Measurements from ENCODE around the gene EPHA7. TPM values are rescaled to one million over a fixed set of nuclear protein-coding genes. Genes with fewer than 3 reads are reported as not detected.

The EPHA7 gene
- total RNA-seq, 1 experiment from 2014 or later: 9.5 TPM

GRCh38 chr6:93304505-93304904 is 114.9 kb downstream of the EPHA7 start:
- Histone ChIP-seq H3K9me3 (ENCODE audit: control insufficient read depth, low read depth, low read length) (no peaks in the 10 kb centered on the region), H3K23ac (ENCODE audit: insufficient read length, low read depth, low read length) (no peak overlapping the region), H3K4me2 (ENCODE audit: insufficient read depth, insufficient read length, low read length) (no peak overlapping the region), H4K5ac (ENCODE audit: insufficient read length, low read depth, low read length) (no peak overlapping the region), H2BK5ac (ENCODE audit: insufficient read length, low read length) (no peak overlapping the region), H3K56ac (ENCODE audit: insufficient read length, low read depth, low read length) (no peak overlapping the region), H3K27me3 (ENCODE audit: insufficient read depth, low read length) (no peaks in the 10 kb centered on the region), H4K91ac (ENCODE audit: insufficient read length, low read depth, low read length) (no peak overlapping the region), H3K4ac (ENCODE audit: low read depth, low read length) (no peak overlapping the region), H3T11ph (ENCODE audit: low read length) (no peak overlapping the region), H4K20me1 (ENCODE audit: control insufficient read depth, insufficient read depth, insufficient read length) (no peaks in the 10 kb centered on the region), H3K18ac (ENCODE audit: insufficient read length, low read depth, low read length) (no peak overlapping the region), H2AFZ (ENCODE audit: low read length) (no peak overlapping the region), H4K8ac (replicated peaks; ENCODE audit: insufficient read length, low read depth, low read length) (no peak overlapping the region), H2BK120ac (ENCODE audit: low read depth, low read length, poor library complexity, severe bottlenecking) (no peak overlapping the region), H3K4me1 (ENCODE audit: insufficient read depth, low read length) (no peaks in the 10 kb centered on the region; the same call in 1 of the 2 replicates), H3K14ac (ENCODE audit: insufficient read depth, low read length) (no peak overlapping the region), H2BK12ac (ENCODE audit: insufficient read length, low read depth, low read length) (no peak overlapping the region), H3K23me2 (ENCODE audit: insufficient read length, low read depth, low read length, poor library complexity, severe bottlenecking) (no peaks in the 10 kb centered on the region), H3K79me2 (ENCODE audit: insufficient read depth, low read length) (no peaks in the 10 kb centered on the region), H3K27ac (ENCODE audit: insufficient read length, low read depth, low read length) (no peak overlapping the region), H3K79me1 (ENCODE audit: insufficient read depth, low read depth, low read length, poor library complexity, severe bottlenecking) (no peaks in the 10 kb centered on the region), H2BK15ac (ENCODE audit: low read depth, low read length) (no peak overlapping the region), H3K9ac (ENCODE audit: extremely low read depth, insufficient read length, low read length) (no peak overlapping the region), H2AK5ac (ENCODE audit: insufficient read length, low read length) (no peak overlapping the region), H2BK20ac (ENCODE audit: low read depth, low read length, poor library complexity, severe bottlenecking) (no peak overlapping the region)
- TF ChIP-seq CTCF (conservative IDR thresholded peaks at IDR 0.05): no peak
- H3K27me3 Mint-ChIP-seq (ENCODE audit: low read depth): no peaks in the 10 kb centered on the region
- DNase-seq: no peak
- H3K27ac Mint-ChIP-seq: peak overlapping the region in 2 of 3 experiments; percentile 13 to 49; a peak in 4 of 7 replicates
- no peak overlapping the region for H3K4me3 Mint-ChIP-seq
- no CpG with 5 or more reads among the region's 1 CpG for WGBS (ENCODE audit: extremely low coverage, insufficient read length, low lambda C conversion rate)
- H3K9me3 Mint-ChIP-seq: no peaks in the 10 kb centered on the region
- H3K4me1 Mint-ChIP-seq: peaks cover 6 to 11% of the 10 kb centered on the region in 2 experiments
- H3K36me3 Mint-ChIP-seq (ENCODE audit: insufficient read depth in 1 of 3, low read depth in 3 of 3): peaks cover 0 to 3% (median 0%) of the 10 kb centered on the region in 3 experiments; a peak in 1 of 7 replicates

Data from H9 (cell line).